SH-SY5Y (cell line): Measurements from ENCODE around the gene KCND2.

Source experiments
- GATA2 ChIP-seq: IDR thresholded peaks from 2 replicates; pipeline ENCODE4 v1.6.1; 2011; ENCODE audit warnings: mild to moderate bottlenecking, low read depth, low read length
- GATA3 ChIP-seq: IDR thresholded peaks from 2 replicates; pipeline ENCODE4 v1.6.1; 2011; ENCODE audit warnings: low read depth, mild to moderate bottlenecking, low read length, moderate library complexity

The KCND2 gene

DNA sequence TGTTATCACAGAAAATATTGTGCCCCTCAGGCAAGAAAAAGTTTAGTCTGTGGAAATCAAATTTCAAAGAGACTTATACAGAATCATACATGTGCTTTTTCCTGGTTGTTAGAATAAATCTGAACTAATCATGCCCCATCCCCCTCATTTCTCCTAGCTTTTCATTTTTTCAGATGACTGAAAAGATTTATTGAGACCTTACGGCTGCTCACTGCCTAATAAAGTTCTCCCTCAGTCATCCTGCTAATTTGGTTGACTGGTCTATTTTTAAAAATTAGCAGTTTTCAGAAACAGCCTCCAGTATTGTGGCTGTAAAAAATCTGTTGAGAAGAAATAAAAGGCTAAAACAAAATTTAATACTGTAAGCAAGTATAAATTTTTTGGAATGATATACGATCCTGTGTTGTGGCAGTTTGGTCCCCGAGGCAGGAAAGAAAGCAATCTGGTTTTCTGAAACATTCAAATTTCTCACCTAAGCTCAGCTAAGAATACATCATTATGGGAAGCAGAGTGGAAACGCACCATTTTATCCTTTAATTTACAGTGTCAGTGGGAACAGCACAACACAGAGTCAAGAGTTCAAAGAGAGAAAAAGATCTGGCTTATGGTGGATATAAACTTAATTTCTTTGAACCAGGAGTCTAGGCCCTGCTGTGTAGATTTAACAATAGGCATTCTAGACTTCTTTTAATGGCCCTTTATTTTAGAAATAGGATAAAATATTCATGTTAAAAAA, 144.4 kb downstream of the KCND2 start:
- TF ChIP-seq GATA2: no peak
- TF ChIP-seq GATA3: no peak

DNA sequence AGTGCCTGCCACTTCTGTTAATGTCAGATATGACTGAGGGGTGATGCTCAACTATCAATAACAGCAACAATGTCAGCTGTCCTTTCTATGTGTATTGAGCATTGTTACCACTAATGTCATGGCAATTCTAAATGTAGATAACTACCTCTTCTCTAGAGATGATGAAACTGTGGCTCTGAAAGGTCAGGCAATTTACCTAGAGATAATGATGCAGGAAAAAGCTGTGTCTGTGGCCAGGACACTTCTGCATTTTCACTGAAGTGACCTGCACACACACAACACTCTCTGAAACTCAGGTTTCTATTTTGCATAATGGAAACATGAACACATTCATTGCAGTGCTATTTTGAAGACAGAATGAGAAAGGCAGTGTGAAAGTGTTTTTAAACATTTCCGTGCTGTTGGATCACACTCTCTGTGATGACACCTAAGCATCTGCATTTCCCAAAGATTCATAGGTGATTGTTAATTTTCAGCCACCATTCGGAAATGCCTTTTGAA, 148.2 kb downstream of the KCND2 start:
- TF ChIP-seq GATA2: no peak
- no peak for TF ChIP-seq GATA3

DNA sequence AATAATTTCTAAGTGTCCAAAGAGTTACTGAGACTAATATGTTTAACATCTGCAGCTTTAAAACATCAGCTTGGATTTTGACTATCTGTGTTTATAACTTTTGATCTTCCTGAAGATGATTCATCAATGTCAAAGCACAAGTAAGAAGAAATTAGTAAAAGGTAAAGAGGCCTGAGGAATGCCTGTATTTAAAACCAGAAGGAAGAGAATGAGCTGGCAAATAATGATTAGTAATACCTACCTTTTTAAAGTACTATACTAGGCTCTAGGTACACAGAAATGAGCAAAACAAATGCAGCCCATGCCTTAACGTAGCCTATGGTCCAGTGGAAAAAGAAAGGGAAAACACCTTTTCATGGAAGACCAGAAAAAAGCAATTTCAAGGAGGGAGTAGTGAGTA, 158.0 kb downstream of the KCND2 start:
- TF ChIP-seq GATA3: no peak
- TF ChIP-seq GATA2: no peak

DNA sequence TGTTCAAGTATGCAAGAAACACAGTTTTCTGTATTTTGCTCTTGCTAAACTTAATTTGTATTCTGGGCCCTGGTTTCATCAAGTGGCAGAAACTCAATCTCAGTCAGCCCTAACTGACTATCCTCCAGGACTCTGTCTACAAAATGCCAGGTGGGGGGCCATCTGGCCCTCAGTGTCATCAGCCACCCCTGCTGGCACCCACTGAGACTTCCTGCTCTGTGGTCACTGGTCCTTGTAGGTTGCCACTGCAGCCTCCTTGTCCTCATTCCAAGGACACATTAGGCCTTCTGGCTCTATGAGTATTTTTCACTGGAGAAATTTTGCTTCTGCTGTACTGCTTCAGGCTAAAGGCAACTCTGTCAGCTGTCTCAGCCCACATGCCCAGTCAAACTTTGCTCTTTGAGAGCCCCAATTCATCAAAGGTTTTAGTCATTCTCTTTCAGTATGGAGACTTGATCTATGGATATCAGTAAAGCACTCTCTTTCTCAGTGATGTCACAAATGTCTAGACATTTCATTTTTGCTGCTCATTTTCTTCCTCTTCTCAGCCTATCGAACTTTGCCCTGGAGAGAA, 163.6 kb downstream of the KCND2 start:
- TF ChIP-seq GATA2: no peak
- TF ChIP-seq GATA3: no peak

DNA sequence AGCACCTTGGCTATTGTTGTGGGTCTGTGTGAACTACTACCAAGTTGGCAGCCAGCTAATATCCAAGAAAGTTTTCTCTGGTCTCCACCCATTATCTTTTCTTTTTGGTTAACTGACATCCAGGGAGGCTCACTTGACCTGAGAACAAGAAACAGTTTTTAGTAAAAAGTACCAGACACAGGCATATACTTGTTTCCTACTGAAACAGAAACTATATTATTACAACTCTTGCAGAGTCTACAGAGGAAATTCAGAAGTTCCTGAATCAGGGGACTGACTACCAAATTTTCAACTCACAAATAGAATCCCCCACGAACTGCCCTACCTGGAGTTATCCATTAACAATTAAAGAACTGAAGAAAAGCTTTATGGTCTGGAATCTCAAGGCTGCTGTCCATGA, 168.9 kb downstream of the KCND2 start:
- no peak for TF ChIP-seq GATA2
- no peak for TF ChIP-seq GATA3

DNA sequence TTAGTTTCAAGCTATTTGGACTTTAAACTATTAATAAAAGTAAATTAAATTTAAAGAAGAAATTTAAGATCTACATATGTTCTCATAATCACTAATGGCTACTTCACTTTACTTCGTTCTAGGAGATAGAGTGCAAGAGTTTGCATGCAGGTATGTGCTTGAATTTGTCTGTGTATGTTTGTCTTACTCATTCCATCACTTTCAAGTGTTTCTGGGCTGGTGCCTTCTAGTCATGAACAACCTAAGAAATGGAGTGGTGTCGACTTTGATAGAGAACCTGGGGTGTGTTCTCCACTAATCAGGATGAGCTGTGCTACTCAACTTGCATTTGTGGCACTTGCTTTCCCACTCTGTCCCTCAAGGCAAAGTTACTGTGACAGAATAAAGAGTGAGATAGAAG, 169.9 kb downstream of the KCND2 start:
- no peak for TF ChIP-seq GATA2
- no peak for TF ChIP-seq GATA3

DNA sequence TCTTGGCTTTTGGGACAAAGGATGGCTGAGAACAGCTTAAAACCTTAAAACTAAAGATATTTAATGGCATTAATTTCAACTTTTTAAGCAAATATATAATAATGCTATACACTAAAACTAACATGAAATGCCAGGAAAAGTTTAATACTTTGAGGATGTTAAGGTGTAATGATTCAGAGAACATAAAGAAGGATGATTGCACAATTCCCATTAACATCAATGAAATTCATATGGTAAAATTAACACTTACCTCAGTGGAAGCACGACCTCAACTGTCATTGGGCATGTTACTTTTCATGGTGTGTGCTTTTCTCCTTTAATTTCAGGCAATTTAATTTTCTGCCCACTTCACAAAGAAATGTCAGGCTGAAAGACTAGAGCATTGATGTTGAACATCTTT, 171.7 kb downstream of the KCND2 start:
- no peak for TF ChIP-seq GATA3

DNA sequence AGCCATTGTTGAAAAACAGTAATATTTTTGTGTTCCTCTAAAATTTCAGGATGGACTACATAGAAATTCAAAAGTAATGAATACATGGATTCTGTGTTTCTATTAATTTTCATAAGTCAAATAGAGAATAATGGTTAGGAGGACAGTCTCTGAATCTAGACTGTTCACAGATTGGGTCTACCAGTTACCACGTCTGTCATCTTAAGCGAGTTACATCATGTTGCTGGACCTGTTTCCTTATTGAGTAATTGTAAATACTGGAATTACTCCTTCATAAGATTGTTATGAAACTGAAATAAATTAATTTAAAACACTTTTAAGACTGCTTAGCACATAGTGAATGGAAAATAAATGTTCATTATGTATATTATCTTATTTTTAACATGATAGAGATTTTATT, 172.3 kb downstream of the KCND2 start:
- TF ChIP-seq GATA3 (no peak), GATA2 (no peak)

DNA sequence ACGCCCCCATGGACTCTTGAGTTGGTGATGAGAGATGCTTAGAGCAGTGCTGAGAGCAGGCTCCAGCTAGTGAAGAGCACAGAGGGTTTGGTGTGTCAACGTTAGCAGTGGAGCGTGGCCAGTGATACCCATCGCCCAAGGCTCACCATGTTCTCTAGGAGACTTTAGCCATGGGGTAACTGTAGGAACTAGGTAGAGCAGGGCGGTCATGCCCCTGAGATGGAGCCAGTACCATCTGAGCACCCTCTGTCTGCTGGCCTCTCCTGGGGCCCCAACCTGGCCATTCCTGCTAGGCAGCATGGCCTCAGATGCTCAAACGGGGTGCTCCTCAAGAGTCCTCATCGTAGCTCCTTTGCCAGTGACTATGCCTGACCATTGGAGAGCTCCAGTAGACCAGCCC, 179.7 kb downstream of the KCND2 start:
- TF ChIP-seq GATA2: no peak
- no peak for TF ChIP-seq GATA3

DNA sequence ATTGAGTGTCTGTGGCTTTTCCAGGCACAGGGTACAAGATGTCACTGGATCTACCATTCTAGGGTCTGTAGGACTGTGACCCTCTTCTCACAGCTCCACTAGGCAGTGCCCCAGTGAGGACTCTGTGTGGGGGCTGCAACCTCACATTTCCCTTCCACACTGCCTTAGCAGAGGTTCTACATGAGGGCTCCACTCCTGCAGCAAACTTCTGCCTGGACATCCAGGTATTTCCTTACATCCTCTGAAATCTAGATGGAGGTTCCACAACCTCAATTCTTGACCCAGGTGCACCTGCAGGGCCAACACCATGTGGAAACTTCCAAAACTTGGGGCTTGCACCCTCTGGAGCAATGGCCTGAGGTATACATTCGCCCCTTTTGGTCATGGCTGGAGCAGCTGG, 183.7 kb downstream of the KCND2 start:
- TF ChIP-seq GATA2 (no peak), GATA3 (no peak)

DNA sequence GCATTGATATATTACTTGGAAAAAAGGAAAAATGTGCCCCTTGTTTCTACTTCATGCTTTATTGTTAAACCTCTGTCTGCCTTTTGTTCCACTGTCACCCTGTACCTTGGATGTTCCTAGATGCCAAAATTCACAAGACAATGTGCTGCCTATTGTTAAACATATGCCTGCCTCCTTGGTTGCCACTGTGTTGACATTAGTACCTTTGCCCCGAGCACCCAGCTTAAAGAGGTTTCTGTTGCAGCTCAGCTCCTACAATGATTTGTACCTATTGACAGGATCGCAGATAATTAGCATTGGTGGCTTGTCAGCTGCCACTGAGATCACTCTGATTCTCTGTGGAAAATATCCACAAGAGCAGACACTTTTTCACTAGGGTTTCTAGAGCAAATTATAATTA, 188.0 kb downstream of the KCND2 start:
- TF ChIP-seq GATA3: no peak
- no peak for TF ChIP-seq GATA2

DNA sequence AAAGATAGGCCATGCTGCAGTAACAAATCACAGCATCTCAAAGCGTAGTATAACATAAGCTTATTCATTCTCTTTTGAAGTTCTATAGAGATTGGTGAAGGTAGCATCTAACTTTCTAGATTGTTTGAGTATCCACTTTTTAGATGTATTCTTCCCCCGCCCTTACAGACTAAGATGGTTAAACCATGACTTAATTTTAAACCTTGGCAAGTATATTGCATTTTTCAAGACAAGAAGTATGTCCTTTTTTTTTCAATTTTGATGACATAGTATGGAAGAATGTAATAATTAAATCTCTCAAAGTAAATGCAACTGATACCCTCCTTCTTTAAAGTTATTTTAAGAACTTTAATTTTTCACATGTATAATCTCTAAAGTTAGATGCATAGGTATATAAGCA, 190.0 kb downstream of the KCND2 start:
- TF ChIP-seq GATA2 (no peak), GATA3 (no peak)

DNA sequence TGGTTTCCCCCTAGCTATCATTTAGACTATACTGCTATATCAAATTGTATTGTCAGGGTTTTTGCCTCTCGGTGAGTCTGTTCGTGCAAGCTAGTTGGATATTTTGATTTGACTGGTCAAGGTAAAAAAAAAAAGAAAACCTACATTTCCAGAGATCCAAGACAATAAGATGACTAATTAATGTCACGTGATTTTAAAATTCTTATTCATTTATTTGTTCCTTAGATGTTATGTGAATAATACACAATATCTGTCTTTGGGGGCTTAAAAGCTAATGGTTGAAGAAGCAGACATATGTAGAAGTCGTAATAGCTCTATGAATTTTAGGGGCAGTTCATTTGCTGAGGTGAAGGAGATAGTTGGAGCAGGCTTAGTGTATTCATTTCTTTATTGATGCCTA, 191.1 kb downstream of the KCND2 start:
- TF ChIP-seq GATA3 (no peak), GATA2 (no peak)

DNA sequence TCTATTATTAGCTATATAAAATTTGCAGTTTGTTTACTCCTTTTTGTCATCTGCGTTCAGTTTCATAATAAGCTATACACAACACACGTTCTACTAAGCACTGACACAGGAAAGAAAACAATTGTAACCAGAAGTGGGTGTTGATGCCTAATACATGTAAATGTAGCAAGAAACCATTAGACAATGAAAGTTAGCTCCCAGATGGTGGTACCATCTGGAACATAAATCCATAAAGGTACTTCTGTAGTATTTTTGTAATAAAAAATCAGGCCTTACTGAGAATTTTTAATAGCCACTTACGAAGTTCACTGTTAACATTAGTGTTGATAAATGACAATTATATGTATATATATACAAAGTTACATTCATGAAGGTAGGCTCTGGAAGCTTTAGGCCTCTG, 194.7 kb downstream of the KCND2 start:
- TF ChIP-seq GATA2 (no peak), GATA3 (no peak)

DNA sequence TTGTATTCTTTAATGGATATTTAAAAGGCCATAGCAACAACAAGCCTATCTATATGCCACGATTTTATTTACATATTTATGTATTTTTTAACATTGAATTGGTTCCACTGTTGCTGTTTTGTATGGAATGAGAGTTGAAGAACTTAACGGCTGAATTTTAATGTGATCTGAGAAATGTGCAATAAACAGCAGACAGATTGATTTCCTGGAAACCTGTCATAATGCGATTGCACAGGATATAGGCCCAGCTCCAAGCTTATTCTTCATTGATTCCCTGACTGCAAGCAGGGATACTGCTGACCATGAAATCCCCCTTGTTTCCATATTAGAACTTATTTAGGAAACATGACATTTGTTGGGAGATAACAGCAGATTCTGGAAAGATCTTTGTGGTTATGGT, 195.6 kb downstream of the KCND2 start:
- no peak for TF ChIP-seq GATA2
- no peak for TF ChIP-seq GATA3
